ENCODE measurements around the gene MT2A. TPM values are rescaled to one million over a fixed set of nuclear protein-coding genes. Genes with fewer than 3 reads are reported as not detected.

The MT2A gene
- total RNA-seq, 3 donors from 2014 or later, result 186 to 438 (median 301) TPM

DNA sequence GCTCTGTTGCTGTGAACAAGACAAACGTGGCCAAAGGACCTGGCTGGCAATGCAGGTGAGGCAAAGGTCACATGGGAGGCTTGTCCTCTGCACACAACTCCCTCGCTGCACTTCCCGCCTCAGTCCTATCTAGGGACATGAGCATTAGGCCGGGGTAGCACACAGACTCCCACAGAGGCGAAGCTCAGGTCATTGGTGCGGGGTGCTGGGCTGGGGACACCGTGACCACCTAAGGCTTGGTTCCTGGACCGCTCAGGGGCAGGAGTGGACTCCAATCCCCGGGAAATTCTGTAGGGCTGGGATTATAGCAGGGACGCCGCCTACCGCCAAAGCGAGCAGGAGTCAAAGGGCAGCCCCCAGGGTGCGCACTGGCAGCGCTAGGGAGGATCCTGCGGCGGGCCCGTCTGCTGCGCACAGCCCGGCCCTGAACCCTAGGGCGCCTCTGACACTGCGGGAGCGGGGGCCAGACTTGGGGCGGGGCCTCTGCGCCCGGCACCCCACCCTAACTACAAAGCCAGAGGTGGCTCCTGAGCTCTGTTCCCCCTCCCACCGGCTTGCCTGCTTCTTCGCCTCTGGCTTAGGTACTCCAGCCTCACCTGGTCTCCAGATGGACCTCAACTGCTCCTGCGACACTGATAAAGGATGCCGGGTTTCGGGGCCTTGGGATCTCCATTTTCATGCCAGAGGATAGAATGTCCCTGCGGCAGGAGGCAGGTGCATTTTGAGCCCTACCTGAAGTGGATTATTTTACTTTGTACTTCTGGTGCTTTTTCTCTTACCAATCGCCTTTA is 39.5 kb downstream of the MT2A start:
- H3K36me3 Mint-ChIP-seq (ENCODE audit: insufficient read depth), result no peaks in the 10 kb centered on the region

DNA sequence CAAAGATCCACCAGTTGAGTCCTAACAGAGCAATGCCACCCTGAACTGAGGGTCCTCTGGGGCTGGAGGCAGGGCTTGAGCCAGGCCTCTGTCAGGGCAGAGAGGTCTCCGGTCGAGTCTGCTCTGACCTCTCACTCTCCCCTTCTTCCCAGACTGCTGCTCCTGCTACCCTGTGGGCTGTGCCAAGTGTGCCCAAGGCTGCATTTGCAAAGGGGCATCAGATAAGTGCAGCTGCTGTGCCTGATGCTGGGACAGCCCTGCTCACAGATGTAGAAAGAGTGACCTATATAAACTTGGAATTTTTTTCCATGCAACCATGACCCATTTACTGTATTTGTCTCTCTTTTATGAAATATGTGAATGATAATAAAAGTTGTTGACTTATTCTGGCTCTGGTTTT is 40.9 kb downstream of the MT2A start:
- DNase-seq (no peak), ATAC-seq (no peak)
- peaks cover 15% of the 10 kb centered on the region for H3K27me3 Mint-ChIP-seq (ENCODE audit: low read depth)
- H3K4me3 Mint-ChIP-seq, result no peak overlapping the region
- H3K9me3 Mint-ChIP-seq, result no peaks in the 10 kb centered on the region
- H3K4me1 Mint-ChIP-seq (ENCODE audit: low read depth), result peaks cover under 1% of the 10 kb centered on the region
- no peaks in the 10 kb centered on the region for H3K36me3 Mint-ChIP-seq (ENCODE audit: insufficient read depth)

More for the DNA sequence above, 39.5 kb downstream of the MT2A start:
- DNase-seq (no peak), ATAC-seq (no peak)
- H3K4me1 Mint-ChIP-seq (ENCODE audit: low read depth), result peaks cover 14% of the 10 kb centered on the region
- no peak overlapping the region for H3K4me3 Mint-ChIP-seq
- no peaks in the 10 kb centered on the region for H3K9me3 Mint-ChIP-seq
- peaks cover 15% of the 10 kb centered on the region for H3K27me3 Mint-ChIP-seq (ENCODE audit: low read depth)

DNA sequence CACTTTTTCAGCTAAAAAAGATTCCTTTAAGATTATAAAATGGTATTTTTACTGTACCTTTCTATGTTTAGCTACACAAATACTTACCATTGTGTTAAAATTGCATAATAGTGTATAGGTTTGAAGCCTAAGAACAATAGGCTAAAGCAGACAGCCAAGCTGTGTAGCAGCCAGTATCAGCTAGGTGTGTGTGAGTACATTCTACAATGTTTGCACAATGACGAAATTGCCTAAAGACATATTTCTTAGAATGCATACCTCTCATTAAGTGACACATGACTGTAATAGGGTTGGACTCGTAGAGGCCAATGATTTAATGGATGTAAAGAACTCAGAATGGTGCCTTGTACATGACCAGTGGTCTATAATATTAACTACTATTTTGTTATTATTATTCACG is 41.4 kb downstream of the MT2A start:
- DNase-seq (no peak), ATAC-seq (no peak)
- Mint-ChIP-seq H3K4me3 (no peak overlapping the region), H3K9me3 (no peaks in the 10 kb centered on the region), H3K27me3 (ENCODE audit: low read depth) (peaks cover 15% of the 10 kb centered on the region), H3K36me3 (ENCODE audit: insufficient read depth) (no peaks in the 10 kb centered on the region), H3K4me1 (ENCODE audit: low read depth) (no peaks in the 10 kb centered on the region)

DNA sequence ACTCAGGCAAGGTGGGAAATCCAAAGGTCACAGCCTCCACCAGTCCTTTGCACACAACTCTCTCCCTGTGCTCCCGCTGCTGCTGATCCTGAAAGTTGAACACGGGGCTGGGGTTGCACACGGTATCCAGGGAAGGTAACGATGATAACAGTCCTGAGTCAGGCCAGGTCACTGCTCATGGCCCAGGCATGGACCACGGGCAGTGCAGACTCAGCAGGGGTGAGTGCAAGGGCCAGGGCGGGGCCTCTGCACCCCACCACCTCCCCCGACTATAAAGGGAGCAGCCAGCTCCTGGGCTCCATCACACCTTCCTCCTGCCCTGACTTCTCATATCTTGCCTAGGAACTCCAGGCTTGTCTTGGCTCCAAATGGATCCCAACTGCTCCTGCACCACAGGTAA is 43.2 kb downstream of the MT2A start, which contains the start of gene MT1B:
Gene MT1B (plus strand): TSS at position 301 of the 400 bp plus-strand sequence. CDS start 68 bp downstream, at position 369.
- Mint-ChIP-seq H3K27me3 (ENCODE audit: low read depth) (peaks cover 15% of the 10 kb centered on the region), H3K4me1 (ENCODE audit: low read depth) (no peaks in the 10 kb centered on the region), H3K4me3 (no peak within 1 kb of the TSS), H3K36me3 (ENCODE audit: insufficient read depth) (no peaks in the 10 kb centered on the region), H3K9me3 (no peaks in the 10 kb centered on the region)
- ATAC-seq (no peak), DNase-seq (no peak)

DNA sequence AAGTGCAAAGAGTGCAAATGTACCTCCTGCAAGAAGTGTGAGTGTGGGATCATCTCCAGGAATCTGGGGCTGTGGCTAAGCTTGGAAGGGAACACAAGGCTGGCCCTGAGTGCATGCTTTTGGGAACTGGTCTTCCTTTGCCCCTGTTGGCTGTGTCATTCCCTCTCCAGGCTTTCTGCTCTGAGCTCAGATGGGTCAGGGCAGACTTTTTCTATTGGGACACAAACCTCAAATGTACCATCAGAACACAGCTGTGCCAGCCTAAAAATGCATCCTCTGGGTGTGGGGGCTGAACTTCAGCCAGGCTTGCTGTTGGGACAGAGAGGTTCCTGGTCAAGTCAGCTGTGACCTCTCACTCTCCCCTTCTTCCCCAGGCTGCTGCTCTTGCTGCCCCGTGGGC is 44.2 kb downstream of the MT2A start:
- H3K27me3 Mint-ChIP-seq (ENCODE audit: low read depth), result peaks cover 12% of the 10 kb centered on the region
- no peak for ATAC-seq
- H3K4me1 Mint-ChIP-seq (ENCODE audit: low read depth), result peaks cover 3% of the 10 kb centered on the region
- H3K4me3 Mint-ChIP-seq, result no peak overlapping the region
- no peaks in the 10 kb centered on the region for H3K36me3 Mint-ChIP-seq (ENCODE audit: insufficient read depth)
- H3K9me3 Mint-ChIP-seq, result no peaks in the 10 kb centered on the region
- no peak for DNase-seq

DNA sequence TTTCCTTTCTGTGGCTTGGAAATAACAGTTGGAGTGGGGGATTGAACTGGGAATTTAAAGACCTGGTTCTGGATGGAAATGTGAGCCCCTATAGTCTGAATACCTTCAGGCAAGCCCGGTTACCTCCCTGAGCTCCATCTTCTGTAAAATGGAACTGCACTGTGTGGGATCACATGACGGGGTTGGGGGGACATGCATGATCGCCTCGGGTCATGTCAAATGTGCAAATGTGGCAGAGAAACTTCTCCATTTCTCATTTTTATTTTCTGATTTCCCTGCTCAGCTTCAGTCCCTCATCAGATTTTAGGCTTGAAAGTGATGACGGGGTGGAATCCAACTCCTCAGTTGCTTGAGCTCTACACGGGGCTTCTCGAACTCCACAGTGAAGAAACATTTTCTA is 44.8 kb downstream of the MT2A start:
- H3K36me3 Mint-ChIP-seq (ENCODE audit: insufficient read depth), result no peaks in the 10 kb centered on the region
- H3K4me3 Mint-ChIP-seq, result no peak overlapping the region
- ATAC-seq (no peak), DNase-seq (no peak)
- H3K27me3 Mint-ChIP-seq (ENCODE audit: low read depth), result peaks cover 12% of the 10 kb centered on the region
- H3K4me1 Mint-ChIP-seq (ENCODE audit: low read depth), result peaks cover 7% of the 10 kb centered on the region
- H3K9me3 Mint-ChIP-seq, result no peaks in the 10 kb centered on the region

DNA sequence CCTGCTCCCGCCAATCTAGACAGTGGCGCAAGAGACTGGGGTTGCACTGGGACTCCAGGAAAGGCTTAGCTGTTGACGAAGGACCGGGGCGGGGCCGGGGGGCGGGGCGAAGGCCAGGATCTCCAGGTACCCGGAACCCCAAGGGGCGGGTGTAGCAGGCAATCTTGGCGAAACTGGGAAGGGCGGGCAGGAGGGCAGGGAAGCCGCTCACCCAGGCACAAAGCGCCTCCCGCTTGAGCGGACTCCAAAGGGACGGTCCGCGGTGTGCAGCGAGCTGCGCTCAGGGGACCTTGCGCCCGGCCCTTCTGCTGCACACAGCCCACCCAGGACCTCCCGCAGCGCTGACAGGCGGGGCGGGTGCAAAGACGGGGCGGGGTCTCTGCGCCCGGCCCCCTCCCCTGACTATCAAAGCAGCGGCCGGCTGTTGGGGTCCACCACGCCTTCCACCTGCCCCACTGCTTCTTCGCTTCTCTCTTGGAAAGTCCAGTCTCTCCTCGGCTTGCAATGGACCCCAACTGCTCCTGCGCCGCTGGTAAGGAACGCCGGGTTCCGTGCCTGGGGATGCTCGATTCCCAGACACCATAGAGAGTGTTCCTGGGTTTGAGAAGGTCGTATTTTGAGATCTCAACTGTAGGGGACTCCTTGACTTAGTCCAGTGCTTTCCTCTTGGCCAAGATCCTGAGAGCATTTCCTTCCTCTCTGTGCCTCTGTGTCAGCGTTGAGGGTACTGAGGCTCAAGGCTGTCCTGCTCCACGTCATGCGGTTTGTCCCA is 49.4 kb downstream of the MT2A start, which contains the start of gene MT1F:
Gene MT1F (plus strand): TSS at position 405 of the 772 bp plus-strand sequence. CDS start 100 bp downstream, at position 505.
- Mint-ChIP-seq H3K9me3 (no peaks in the 10 kb centered on the region), H3K4me3 (peak within 1 kb of the TSS; percentile 94), H3K36me3 (ENCODE audit: insufficient read depth) (no peaks in the 10 kb centered on the region), H3K4me1 (ENCODE audit: low read depth) (peaks cover 25% of the 10 kb centered on the region), H3K27me3 (ENCODE audit: low read depth) (no peaks in the 10 kb centered on the region)
- peak; percentile 55 for DNase-seq
- ATAC-seq, result peak; percentile 93 to 95

DNA sequence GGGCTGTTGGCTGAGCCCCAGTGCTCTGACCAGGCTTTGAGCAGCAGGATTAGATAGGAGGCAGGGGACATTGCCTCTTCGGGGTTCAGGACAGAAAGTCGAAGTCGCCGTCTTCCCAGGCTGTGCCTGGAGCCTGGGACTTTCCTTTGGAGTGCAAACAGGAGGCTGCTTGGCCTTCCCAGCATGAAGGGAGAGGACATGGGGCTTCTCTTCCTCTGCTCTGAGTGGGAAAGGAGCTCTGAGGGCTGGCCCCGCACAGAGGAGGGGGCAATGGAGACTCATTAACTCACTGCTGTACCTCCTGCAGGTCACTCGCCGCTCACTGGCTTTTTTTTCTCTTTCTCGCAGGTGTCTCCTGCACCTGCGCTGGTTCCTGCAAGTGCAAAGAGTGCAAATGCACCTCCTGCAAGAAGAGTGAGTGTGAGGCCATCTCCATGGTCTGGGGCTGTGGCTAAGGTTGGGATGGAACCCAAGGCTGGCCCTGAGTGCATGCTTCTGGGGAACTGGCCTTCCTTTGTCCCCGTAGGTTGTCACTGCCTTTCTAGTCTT is 50.0 kb downstream of the MT2A start:
- no peak for ATAC-seq
- H3K4me3 Mint-ChIP-seq, result peak overlapping the region; percentile 94
- no peak for DNase-seq
- H3K36me3 Mint-ChIP-seq (ENCODE audit: insufficient read depth), result no peaks in the 10 kb centered on the region
- no peaks in the 10 kb centered on the region for H3K9me3 Mint-ChIP-seq
- H3K27me3 Mint-ChIP-seq (ENCODE audit: low read depth), result no peaks in the 10 kb centered on the region
- H3K4me1 Mint-ChIP-seq (ENCODE audit: low read depth), result peaks cover 26% of the 10 kb centered on the region

Other genes starting within 250 kb of the MT2A start
- gene AMFR, start 183.0 kb upstream of the MT2A start, total RNA-seq, result 10 to 100 TPM; 36.3 to 44.6 (median 41.1) TPM
- 100 to 1,000 TPM; 234 to 247 (median 245) TPM for gene NUDT21, start 157.3 kb upstream of the MT2A start, total RNA-seq
- 100 to 1,000 TPM in 2 of 3 donors, 10 to 100 TPM in 1; 99.3 to 108 (median 101) TPM for gene OGFOD1, start 157.0 kb upstream of the MT2A start, total RNA-seq
- 1 to 10 TPM; 6.2 to 8.2 (median 8.0) TPM for gene BBS2, start 88.6 kb upstream of the MT2A start, total RNA-seq
- not detected for gene MT4, start 43.5 kb upstream of the MT2A start, total RNA-seq
- under 1 TPM in 1 of 3 donors, not detected in 2; 0.35 TPM for gene MT3, start 19.1 kb upstream of the MT2A start, total RNA-seq
- gene MT1E, start 17.2 kb downstream of the MT2A start, total RNA-seq, result 100 to 1,000 TPM in 1 of 3 donors, 10 to 100 TPM in 2; 49.1 to 122 (median 71.4) TPM
- gene MT1M, start 24.1 kb downstream of the MT2A start, total RNA-seq, result under 1 TPM in 1 of 3 donors, not detected in 2; 0.48 TPM
- gene MT1A, start 30.1 kb downstream of the MT2A start, total RNA-seq, result not detected
- gene MT1B, start 43.3 kb downstream of the MT2A start, total RNA-seq, result not detected
- 10 to 100 TPM; 10.9 to 14.4 (median 12.4) TPM for gene MT1F, start 49.4 kb downstream of the MT2A start, total RNA-seq
- 10 to 100 TPM; 28.8 to 40.5 (median 35.9) TPM for gene MT1G, start 59.5 kb downstream of the MT2A start, total RNA-seq
- 1 to 10 TPM in 2 of 3 donors, under 1 TPM in 1; 0.71 to 7.0 (median 2.7) TPM for gene MT1H, start 61.2 kb downstream of the MT2A start, total RNA-seq
- gene MT1X, start 73.9 kb downstream of the MT2A start, total RNA-seq, result 100 to 1,000 TPM; 118 to 192 (median 135) TPM
- 100 to 1,000 TPM; 178 to 195 (median 181) TPM for gene NUP93, start 121.5 kb downstream of the MT2A start, total RNA-seq

All from activated T-cell treated with anti-CD3 and anti-CD28 coated beads, Interleukin-2, amount 50 U/mL, for 4 hours (primary cell).